ENCODE results near the gene GPR107. TPM values are rescaled to one million over a fixed set of nuclear protein-coding genes. Genes with fewer than 3 reads are reported as not detected.

GPR107 gene
- total and polyA plus RNA-seq, 2 of the 8 experiments (the other 6 are each of a cell fraction or from before 2014, with no cell fraction given) = 19.3 to 30.7 TPM

DNA sequence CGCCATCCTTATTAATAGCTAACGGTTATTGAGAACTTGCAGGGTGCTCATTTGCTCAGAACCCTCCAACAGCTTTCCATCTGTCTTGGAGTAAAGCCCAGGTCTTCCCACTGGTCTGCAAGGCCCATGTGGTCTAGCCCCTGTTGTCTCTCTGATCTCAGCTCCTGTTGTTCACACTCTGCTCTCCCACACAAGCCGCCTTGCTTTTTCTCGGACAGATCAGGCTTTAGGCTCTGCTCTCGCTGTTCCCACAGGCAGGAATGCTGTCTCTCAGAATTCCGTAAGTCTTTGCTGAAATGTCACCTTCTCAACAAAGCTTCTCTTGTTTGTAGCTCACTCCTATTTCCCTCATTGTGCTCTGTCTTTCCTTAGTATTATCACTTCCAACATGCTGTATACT lies 34.3 kb downstream of the GPR107 start (continued):
- TF ChIP-seq, protein P1, sequence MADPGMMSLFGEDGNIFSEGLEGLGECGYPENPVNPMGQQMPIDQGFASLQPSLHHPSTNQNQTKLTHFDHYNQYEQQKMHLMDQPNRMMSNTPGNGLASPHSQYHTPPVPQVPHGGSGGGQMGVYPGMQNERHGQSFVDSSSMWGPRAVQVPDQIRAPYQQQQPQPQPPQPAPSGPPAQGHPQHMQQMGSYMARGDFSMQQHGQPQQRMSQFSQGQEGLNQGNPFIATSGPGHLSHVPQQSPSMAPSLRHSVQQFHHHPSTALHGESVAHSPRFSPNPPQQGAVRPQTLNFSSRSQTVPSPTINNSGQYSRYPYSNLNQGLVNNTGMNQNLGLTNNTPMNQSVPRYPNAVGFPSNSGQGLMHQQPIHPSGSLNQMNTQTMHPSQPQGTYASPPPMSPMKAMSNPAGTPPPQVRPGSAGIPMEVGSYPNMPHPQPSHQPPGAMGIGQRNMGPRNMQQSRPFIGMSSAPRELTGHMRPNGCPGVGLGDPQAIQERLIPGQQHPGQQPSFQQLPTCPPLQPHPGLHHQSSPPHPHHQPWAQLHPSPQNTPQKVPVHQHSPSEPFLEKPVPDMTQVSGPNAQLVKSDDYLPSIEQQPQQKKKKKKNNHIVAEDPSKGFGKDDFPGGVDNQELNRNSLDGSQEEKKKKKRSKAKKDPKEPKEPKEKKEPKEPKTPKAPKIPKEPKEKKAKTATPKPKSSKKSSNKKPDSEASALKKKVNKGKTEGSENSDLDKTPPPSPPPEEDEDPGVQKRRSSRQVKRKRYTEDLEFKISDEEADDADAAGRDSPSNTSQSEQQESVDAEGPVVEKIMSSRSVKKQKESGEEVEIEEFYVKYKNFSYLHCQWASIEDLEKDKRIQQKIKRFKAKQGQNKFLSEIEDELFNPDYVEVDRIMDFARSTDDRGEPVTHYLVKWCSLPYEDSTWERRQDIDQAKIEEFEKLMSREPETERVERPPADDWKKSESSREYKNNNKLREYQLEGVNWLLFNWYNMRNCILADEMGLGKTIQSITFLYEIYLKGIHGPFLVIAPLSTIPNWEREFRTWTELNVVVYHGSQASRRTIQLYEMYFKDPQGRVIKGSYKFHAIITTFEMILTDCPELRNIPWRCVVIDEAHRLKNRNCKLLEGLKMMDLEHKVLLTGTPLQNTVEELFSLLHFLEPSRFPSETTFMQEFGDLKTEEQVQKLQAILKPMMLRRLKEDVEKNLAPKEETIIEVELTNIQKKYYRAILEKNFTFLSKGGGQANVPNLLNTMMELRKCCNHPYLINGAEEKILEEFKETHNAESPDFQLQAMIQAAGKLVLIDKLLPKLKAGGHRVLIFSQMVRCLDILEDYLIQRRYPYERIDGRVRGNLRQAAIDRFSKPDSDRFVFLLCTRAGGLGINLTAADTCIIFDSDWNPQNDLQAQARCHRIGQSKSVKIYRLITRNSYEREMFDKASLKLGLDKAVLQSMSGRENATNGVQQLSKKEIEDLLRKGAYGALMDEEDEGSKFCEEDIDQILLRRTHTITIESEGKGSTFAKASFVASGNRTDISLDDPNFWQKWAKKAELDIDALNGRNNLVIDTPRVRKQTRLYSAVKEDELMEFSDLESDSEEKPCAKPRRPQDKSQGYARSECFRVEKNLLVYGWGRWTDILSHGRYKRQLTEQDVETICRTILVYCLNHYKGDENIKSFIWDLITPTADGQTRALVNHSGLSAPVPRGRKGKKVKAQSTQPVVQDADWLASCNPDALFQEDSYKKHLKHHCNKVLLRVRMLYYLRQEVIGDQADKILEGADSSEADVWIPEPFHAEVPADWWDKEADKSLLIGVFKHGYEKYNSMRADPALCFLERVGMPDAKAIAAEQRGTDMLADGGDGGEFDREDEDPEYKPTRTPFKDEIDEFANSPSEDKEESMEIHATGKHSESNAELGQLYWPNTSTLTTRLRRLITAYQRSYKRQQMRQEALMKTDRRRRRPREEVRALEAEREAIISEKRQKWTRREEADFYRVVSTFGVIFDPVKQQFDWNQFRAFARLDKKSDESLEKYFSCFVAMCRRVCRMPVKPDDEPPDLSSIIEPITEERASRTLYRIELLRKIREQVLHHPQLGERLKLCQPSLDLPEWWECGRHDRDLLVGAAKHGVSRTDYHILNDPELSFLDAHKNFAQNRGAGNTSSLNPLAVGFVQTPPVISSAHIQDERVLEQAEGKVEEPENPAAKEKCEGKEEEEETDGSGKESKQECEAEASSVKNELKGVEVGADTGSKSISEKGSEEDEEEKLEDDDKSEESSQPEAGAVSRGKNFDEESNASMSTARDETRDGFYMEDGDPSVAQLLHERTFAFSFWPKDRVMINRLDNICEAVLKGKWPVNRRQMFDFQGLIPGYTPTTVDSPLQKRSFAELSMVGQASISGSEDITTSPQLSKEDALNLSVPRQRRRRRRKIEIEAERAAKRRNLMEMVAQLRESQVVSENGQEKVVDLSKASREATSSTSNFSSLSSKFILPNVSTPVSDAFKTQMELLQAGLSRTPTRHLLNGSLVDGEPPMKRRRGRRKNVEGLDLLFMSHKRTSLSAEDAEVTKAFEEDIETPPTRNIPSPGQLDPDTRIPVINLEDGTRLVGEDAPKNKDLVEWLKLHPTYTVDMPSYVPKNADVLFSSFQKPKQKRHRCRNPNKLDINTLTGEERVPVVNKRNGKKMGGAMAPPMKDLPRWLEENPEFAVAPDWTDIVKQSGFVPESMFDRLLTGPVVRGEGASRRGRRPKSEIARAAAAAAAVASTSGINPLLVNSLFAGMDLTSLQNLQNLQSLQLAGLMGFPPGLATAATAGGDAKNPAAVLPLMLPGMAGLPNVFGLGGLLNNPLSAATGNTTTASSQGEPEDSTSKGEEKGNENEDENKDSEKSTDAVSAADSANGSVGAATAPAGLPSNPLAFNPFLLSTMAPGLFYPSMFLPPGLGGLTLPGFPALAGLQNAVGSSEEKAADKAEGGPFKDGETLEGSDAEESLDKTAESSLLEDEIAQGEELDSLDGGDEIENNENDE (IDR thresholded peaks at IDR 0.05; ENCODE audit: insufficient replicate concordance, low read length) = no peak
- TF ChIP-seq SP2 (IDR thresholded peaks at IDR 0.05; ENCODE audit: low read length) (no peak), FOSL1 (IDR thresholded peaks at IDR 0.05; ENCODE audit: insufficient read depth, low read depth, low read length) (no peak), JUN (IDR thresholded peaks at IDR 0.05; ENCODE audit: low read depth, low read length) (no peak), GTF2F1 (IDR thresholded peaks at IDR 0.05; ENCODE audit: borderline replicate concordance, low read depth, low read length) (no peak), RXRA (IDR thresholded peaks at IDR 0.05; ENCODE audit: insufficient read depth, low read depth, low read length) (no peak), ZNF274 (IDR thresholded peaks at IDR 0.05; ENCODE audit: borderline replicate concordance, extremely low read depth, low read length) (no peak), SRF (IDR thresholded peaks at IDR 0.05; ENCODE audit: low read depth, low read length) (no peak), TEAD4 (IDR thresholded peaks at IDR 0.05; ENCODE audit: low read depth, low read length) (no peak), NRF1 (IDR thresholded peaks at IDR 0.05; ENCODE audit: low read depth, low read length) (no peak), TAF7 (optimal IDR thresholded peaks at IDR 0.05; ENCODE audit: borderline replicate concordance, low read depth, low read length) (no peak)
